GM18867 (cell line): ENCODE measurements around the gene RNPEP.
"Not testable (repeated sequence)": the region's sequence is repeated elsewhere in the genome, so short reads cannot be mapped to it uniquely, and the experiment has no call there.

Source experiments
- ATAC-seq: cut with Tn5 transposase; IDR thresholded peaks from one replicate; pipeline ENCODE4 v1.9.1; 2021; ENCODE audit warnings: mild to moderate bottlenecking, moderate library complexity; ENCODE audit not compliant: unreplicated experiment

Gene RNPEP

DNA sequence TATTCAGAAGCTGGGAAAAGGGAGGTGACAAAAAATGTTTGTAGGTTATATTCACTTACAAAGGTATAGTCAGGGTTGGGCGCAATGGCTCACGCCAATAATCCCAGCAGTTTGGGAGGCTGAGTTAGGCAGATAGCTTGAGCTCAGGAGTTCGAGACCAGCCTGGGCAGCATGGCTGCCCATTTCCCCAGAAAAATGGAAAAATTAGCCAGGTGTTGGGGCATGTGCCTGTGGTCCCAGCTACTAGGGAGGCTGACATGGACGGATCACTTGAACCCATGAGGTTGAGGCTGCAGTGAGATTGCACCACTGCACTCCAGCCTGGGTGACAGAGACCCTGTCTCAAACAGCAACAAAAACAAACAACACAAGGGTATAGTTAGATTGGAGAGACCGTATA is 24.1 kb upstream of the RNPEP start:
- no peak for ATAC-seq

DNA sequence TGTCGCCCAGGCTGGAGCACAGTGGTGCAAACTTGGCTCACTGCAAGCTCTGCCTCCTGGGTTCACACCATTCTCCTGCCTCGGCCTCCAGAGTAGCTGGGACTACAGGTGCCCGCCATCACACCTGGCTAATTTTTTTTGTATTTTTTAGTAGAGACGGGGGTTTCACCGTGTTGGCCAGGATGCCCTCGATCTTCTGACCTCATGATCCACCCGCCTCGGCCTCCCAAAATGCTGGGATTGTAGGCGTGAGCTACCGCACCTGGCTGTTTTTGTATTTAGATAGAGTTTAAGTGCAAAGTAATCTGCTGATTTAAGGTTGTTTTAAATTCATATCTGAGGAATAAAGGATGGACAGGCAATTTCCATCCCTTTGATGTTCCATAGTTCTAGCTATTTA is 20.1 kb upstream of the RNPEP start:
- not testable (repeated sequence) for ATAC-seq

DNA sequence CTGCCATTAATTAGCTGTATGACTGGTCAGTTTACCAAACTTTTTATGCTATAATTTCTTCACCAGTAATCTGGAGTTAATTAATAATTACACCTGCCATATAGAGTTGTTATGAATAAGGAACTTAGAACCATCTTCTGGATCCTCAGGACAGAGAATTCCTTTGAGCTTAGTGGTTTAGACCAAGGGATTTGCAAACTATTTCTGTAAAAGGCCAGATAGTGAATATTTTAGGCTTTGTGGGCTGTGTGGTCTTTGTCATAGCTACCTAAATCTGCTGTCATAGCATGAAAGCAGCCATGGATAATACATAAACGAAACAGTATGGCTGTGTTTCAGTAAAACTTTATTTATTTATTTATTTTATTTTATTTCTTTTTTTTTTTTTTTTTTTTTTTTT is 18.2 kb upstream of the RNPEP start:
- ATAC-seq = no peak

- ATAC-seq = no peak
Measured at GRCh38 chr1:201966171-201966570, 16.3 kb upstream of the RNPEP start.

DNA sequence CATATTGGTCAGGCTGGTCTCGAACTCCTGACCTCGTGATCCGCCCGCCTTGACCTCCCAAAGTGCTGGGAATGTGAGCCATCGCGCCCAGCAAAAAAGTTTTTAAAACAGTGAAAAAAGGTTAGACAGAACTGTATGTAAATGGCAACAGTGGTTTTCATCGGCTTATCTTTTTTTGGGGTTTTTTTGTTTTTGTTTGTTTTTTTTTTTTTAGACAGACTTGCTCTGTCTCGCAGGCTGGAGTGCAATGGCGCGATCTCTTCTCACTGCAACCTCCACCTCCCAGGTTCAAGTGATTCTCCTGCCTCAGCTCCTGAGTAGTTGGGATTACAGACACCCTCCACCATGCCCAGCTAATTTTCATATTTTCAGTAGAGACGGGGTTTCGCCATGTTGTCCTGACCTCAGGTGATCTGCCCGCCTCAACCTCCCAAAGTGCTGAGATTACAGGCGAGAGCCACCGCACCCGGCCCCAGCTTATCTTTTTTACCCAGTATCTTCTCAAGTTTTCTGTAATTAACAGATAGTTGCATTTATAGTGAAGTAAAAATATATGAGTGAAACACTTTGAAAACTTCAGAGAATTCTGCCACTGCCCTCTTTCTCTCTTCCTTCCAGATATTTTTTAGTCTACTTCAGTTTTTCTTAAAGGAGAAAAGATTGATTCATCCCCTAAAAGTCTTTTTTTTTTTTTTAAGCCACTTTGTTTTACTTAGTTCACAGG is 14.1 kb upstream of the RNPEP start:
- ATAC-seq = no peak

GRCh38 chr1:201970334-201971159 is 11.9 kb upstream of the RNPEP start:
- no peak for ATAC-seq

GRCh38 chr1:201982082-201982622 is 296 bp upstream of the RNPEP start:
- ATAC-seq = peak; percentile 28

DNA sequence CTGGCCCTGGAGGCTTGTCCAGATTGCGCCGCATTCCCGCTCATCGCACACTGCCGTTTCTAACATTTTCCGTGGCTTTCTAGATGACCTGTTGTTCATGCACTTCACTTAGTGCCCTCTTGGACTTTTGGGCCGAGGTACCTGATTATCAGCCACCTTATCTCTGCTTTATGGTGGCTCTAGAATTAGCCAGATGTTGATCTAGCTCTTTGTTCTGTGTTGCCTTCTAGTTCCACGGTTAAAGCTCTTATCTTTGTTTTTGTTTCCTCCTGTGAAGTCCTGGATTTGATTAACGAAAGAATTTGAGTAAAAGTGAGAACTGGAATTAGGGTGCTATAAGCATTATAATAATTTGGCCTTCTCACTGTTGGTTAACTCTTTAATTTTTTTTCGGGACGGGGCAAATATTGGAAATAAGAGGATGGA is 945 bp downstream of the RNPEP start:
- ATAC-seq = no peak

DNA sequence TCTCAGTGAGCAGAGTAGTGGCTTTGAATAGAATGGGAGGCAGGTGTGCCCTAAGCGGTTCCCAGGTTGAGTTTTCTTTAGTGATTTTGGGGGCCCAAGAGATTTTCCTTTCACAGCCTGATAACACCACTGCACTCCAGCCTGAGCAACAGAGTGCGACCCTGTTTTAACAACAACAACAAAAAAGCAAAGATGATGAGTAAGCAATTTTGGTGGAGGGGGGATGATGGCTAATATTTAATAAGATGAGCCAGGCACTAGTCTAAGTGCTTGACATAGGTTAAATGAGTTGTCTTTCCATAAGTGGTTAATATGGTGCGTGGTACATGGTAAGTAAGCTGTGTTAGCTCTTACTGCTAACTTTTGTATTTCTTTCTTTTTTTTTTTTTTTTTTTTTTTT is 2.0 kb downstream of the RNPEP start:
- no peak for ATAC-seq

DNA sequence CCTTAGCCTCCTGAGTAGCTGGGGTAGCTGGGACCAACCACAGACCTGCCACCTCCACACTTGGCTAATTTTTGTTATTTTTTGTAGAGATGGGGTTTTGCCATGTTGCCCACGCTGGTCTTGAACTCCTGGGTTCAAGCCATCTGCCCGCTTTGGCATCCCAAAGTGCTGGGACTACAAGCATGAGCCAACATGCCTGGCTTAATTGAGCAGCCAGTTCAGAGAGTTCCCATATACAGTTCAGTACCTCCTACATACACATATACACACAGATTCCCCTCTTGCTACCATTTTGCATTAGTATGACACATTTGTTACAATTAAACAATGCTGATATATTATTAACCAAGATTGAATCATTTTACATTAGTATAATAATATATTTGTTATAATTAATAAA is 2.9 kb downstream of the RNPEP start:
- ATAC-seq = no peak

- ATAC-seq = no peak
Measured at GRCh38 chr1:201988601-201989000, 6.2 kb downstream of the RNPEP start.

GRCh38 chr1:201989354-201990128 is 7.1 kb downstream of the RNPEP start:
- ATAC-seq = no peak

- no peak for ATAC-seq
Measured at GRCh38 chr1:201990427-201990826, 8.0 kb downstream of the RNPEP start.

- ATAC-seq = no peak
Measured at GRCh38 chr1:201999625-202000238, 17.3 kb downstream of the RNPEP start.

DNA sequence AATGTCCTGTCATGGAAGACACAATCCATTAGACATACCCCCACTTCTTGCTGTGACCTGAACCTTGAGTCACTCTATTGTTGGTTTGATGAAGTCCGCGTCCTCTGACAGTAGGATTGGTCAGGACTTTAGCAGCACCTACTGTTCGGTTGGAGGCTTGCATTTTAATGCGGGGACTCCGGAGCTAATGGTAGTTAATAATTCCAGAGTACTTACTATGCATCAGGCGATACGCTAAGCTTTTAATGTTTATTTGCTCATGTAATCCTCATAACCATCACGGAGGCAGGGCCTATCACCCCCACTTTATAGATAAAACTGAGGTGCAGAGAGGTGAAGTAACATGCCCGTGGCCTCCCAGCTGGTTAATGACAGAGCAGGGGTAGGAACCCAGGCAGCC is 20.1 kb downstream of the RNPEP start:
- ATAC-seq = no peak

DNA sequence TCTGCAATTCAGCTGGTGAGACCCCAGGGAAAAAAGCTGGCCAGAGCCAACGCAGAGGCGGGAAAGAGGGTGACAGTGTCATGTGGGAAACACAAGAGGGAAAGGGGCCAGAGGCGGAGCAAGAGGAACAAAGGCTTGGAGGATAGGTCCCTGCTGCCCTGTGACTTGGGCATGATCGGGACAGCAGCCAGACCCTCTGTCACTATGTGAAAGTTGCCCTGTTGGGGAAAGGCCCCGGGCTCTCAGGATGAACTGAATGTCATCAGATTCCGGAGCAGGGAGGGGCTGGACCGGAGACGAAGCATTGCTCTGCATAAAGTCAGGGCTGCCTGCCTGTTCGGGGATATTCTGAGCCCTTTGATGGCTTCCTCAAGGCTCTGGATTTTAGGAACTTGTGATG is 22.3 kb downstream of the RNPEP start:
- ATAC-seq = no peak

- ATAC-seq = no peak
Measured at GRCh38 chr1:202005958-202006357, 23.5 kb downstream of the RNPEP start.

GRCh38 chr1:202007304-202007703 is 24.9 kb downstream of the RNPEP start:
- ATAC-seq = no peak

GRCh38 chr1:202007805-202008489 is 25.5 kb downstream of the RNPEP start:
- no peak for ATAC-seq
